OCI-LY7 (cell line): ENCODE results near the gene HBM.

Source experiments
- CTCF ChIP-seq: fragments of 200-600 bp; sonication (generic); conservative IDR thresholded peaks from 2 replicates; pipeline ENCODE4 v1.5.1; 2014; ENCODE audit warnings: mild to moderate bottlenecking, antibody characterized with exemption, low read length, moderate library complexity, mixed read lengths
- EZH2phosphoT487 ChIP-seq: fragments of 200-600 bp; sonication (generic); IDR thresholded peaks from 2 replicates; pipeline ENCODE4 v1.6.1; 2018; ENCODE audit warnings: low read depth, borderline replicate concordance, mild to moderate bottlenecking, mixed run types, antibody characterized with exemption, low read length, moderate library complexity, mixed read lengths

- TF ChIP-seq CTCF (no peak), EZH2phosphoT487 (no peak)
These were observed 22.3 kb upstream of the HBM start for GRCh38 chr16:143456-143855.
